Measurements from ENCODE around the gene NAV3. TPM values are rescaled to one million over a fixed set of nuclear protein-coding genes. Genes with fewer than 3 reads are reported as not detected.

The NAV3 gene
- total RNA-seq, 2 donors from 2014 or later: 3.9 to 6.9 TPM

- ATAC-seq: no peak
- DNase-seq: no peak
- intact Hi-C loops (cut with DNase I): loop anchor here in 1 of 2 donors (5.0 kb wide), 1 partner anchor 1026 kb away; no protein-coding TSS in a partner anchor
Measured at GRCh38 chr12:78146365-78146772, 315.7 kb downstream of the NAV3 start.

DNA sequence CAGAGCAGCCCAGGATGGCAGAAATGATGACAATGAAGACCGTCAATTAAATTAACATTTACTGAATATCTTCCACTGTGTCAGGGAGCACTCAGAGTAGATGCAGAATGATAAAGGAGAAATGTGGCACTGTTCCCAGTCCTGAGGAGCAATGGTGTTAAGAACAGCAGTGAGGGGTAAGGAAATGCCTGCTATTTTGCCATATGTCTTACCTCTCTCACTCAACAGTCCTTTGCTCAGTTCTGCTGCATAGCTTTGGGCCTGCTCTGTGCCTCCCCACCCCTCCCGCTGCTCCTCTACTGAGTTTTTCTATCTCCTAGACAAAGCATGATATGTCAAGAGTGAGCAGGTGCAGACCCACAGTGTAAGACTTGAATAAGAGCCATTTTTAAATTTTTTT, 318.8 kb downstream of the NAV3 start:
- DNase-seq (no peak), ATAC-seq (no peak)
- intact Hi-C loops (cut with DNase I): loop anchor here in 1 of 2 donors (5.0 kb wide), 1 partner anchor 1023 kb away; no protein-coding TSS in a partner anchor

DNA sequence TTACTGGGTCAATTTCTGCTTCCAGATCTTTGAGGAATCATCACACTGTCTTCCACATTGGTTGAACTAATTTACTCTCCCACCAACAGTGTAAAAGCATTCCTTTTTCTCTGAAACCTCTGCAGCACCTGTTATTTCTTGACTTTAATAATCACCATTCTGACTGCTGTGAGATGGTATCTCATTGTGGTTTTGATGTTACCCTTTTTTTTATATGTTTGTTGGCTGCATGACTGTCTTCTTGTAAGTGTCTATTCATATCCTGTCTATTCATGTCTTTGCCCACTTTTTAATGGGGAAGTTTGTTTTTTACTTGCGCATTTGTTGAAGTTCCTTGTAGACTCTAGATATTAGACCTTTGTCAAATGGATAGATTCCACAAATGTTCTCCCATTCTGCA, 324.9 kb downstream of the NAV3 start:
- DNase-seq (no peak), ATAC-seq (no peak)
- intact Hi-C loops (cut with DNase I): no loop called here

- ATAC-seq (no peak), DNase-seq (no peak)
- intact Hi-C loops (cut with DNase I): no loop called here
Measured at GRCh38 chr12:78156751-78157150, 326.1 kb downstream of the NAV3 start.

DNA sequence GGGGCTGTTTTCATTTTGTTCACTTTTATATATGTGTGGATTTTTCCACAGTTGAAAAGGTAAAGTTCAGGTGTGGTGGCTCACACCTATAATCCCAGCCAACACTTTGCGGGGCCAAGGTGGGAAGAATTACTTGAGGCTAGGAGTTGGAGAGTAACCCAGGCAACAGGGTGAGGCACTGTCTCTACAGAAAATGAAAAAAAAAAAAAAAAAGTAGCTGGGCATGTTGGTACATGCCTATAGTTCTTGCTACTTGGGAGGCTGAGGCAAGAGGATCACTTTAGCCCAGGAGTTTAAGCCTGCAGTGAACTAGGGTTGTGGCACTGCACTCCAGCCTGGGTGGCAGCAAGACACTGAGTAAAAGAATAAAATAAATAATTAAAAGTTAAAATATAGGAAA, 326.5 kb downstream of the NAV3 start:
- intact Hi-C loops (cut with DNase I): no loop called here
- ATAC-seq: no peak
- DNase-seq: no peak

GRCh38 chr12:78164154-78164553, 333.5 kb downstream of the NAV3 start:
- intact Hi-C loops (cut with DNase I): no loop called here
- no peak for ATAC-seq
- DNase-seq: no peak

DNA sequence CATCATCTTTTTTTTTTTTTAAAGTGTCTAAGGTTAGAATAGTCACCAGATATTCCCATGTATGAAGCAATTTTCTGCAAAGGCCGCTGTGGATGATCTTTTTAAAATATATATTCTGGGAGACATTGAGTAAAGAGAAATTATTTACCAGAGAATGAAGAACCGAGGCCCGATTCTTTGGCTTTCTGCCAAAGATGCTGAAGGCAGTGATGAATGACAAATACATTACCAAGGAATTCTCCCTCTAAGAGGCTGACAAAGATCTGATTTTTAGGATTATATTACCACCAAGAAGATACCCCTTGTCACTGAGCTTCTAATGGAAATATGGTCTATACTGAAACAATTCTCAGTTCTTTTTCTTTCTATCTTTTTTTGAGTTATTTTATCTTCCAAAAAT, 336.8 kb downstream of the NAV3 start:
- ATAC-seq (no peak), DNase-seq (no peak)
- intact Hi-C loops (cut with DNase I): no loop called here

DNA sequence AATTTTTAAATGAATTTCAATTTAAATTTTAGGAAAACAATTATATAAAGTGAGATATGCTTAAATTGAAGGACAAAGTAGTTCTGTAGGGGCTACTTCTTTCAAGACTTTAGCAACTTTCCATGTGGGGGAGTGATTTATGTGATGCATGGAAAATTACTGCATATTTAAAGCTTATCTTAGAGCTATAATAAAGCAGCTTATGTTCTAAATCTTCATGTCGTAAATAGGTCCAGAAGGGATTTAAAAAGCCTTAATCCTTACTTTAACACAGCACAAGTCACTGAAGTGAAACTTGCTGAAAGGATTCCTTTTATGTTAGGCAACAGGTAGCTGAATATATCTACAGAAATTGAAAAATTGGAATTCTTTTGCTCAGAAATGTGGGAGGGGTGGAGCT, 340.4 kb downstream of the NAV3 start:
- intact Hi-C loops (cut with DNase I): no loop called here
- no peak for DNase-seq

GRCh38 chr12:78176643-78177042, 345.9 kb downstream of the NAV3 start:
- intact Hi-C loops (cut with DNase I): no loop called here
- ATAC-seq: no peak
- DNase-seq: no peak

More for the DNA sequence above, 340.4 kb downstream of the NAV3 start:
- no peak for ATAC-seq

DNA sequence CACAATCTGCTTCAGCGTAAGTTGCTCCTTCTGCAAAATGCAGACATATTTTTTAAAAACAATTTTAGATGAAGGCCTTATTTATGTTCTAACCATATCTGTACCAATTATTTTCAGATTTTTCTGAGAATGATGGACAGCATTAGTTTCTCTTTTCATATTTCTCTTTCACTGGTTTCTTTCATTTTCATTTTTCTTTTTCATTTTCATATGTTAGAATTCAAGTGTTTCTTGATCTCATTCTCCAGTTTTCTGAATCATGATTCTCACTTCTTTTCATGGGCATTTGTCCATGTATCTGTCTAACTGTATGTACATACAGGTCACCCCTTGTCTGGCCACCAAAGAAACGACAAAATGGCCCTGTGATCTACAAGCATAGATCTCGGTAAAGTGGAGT, 346.6 kb downstream of the NAV3 start:
- no peak for ATAC-seq
- DNase-seq: no peak
- intact Hi-C loops (cut with DNase I): no loop called here

DNA sequence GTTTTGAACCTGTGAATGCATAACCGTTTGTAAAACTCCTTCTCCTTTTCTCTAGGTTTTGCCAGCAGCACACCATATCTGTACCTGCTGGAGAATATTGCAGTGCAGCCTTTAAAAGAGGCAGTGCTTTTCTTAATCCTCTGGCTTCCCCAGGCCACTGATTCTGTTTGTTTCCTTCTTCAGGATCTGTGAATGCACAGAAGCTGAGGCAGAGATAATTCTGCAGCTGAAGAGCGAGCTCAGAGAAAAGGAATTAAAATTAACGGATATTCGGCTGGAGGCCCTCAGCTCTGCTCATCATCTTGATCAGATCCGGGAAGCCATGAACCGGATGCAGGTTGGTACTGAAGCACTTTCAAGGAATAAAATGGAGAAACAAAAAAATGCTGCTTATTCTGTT, 348.7 kb downstream of the NAV3 start:
- intact Hi-C loops (cut with DNase I): no loop called here
- no peak for DNase-seq

GRCh38 chr12:78181544-78182162, 351.0 kb downstream of the NAV3 start:
- intact Hi-C loops (cut with DNase I): no loop called here
- ATAC-seq (no peak), DNase-seq (no peak)

More for the DNA sequence above, 348.7 kb downstream of the NAV3 start:
- no peak for ATAC-seq

DNA sequence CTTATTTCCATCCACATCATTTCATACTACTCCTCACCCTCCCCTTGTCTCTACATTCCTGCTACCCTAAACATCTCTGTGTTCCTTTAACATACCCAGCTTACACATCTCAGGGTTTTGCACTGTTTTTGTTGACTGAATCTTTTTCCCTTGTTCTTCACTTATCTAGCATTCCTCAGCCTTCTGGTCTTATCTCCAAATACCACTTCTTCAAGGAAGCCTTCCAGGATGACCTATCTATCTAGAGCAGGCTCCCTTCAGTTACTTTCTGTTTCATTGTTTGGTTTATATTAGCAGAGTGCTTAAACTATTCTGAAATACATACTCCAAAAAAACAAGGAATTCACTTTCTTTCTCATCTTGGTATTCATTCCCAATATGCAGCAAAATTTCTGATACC, 353.1 kb downstream of the NAV3 start:
- ATAC-seq: no peak
- no peak for DNase-seq

DNA sequence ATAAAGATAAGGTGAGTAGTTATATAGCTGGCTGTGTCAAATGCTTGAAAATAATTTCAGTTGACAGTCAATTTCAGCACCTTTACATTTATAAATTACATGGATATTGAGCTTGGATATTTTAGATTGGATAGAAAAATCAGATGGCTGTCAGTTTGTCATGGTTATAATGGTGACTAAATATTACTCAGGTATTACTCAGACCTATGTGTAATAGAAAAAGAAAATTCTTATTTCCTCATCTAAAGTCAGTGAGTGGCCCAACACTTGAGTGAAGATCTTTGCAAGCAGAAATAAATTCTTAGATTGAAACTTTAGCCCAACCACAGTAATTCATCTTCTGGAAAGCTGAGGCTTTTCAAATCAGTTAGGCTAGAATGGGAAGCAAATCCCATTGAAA, 354.4 kb downstream of the NAV3 start:
- no peak for ATAC-seq
- intact Hi-C loops (cut with DNase I): no loop called here
- DNase-seq: no peak

More for the DNA sequence above, 353.1 kb downstream of the NAV3 start:
- intact Hi-C loops (cut with DNase I): no loop called here

- DNase-seq (no peak), ATAC-seq (no peak)
- intact Hi-C loops (cut with DNase I): no loop called here
Measured at GRCh38 chr12:78185651-78186050, 355.0 kb downstream of the NAV3 start.

DNA sequence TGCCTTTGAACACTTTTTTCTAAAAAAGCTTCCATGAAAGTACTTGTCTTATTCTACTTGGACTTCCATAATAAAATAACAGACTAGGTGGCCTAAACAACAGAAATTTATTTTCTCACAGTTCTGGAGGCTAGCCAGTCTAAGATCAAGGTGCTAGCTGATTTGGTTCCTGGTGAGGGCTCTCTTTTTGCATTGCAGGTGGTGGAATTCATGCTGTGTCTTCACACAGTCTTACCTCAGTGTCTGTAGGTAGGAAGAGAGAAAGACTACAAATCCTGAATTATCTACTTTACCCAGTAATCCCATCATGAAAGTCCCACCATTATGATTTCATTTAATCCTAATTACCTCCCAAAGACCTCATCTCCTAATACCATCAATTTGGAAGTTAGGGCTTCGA, 356.0 kb downstream of the NAV3 start:
- intact Hi-C loops (cut with DNase I): no loop called here
- no peak for DNase-seq
- ATAC-seq: no peak

DNA sequence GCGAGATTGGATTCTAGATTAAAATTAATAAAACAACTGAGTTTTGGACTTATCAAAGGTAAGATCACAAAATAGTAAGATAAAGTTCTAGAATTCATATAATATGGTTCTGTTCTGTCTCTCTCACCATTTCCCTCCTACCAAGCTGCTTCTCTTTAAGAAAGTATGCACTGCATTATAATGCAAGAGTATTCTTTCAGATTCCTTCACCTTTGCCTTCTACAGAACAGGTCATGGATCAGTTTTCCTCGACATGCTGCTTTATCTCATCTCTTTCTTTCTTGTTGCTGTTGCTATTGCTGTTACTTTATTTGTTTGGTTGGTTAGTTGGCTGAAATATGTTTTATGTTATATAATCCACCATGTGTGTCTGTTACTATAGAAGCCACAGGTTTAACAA, 357.0 kb downstream of the NAV3 start:
- intact Hi-C loops (cut with DNase I): no loop called here
- DNase-seq: no peak
- no peak for ATAC-seq

- ATAC-seq (no peak), DNase-seq (no peak)
- intact Hi-C loops (cut with DNase I): no loop called here
Measured at GRCh38 chr12:78189656-78190055, 359.0 kb downstream of the NAV3 start.

- intact Hi-C loops (cut with DNase I): no loop called here
- no peak for ATAC-seq
- no peak for DNase-seq
Measured at GRCh38 chr12:78191611-78192010, 360.9 kb downstream of the NAV3 start.

DNA sequence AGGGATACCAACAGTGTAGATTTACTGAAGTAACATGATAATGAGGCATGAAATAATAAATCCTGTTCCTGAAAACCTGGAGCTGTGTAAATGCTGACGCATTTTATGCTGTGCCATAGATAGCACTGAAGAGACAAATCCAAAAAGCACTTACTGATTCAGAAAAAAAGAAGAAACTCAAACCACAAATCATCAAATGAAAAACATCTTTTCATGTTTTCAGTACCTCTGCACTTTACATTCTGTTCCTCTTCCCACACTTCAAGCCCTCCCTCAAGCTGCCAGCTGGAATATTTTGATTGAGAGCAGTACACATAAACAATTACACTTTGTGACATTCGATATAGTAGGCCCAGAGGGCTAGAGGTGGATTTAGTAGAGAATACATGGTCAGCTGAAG, 362.3 kb downstream of the NAV3 start:
- ATAC-seq: no peak
- intact Hi-C loops (cut with DNase I): no loop called here
- DNase-seq: no peak

GRCh38 chr12:78194448-78194847, 363.8 kb downstream of the NAV3 start:
- no peak for ATAC-seq
- DNase-seq: no peak
- intact Hi-C loops (cut with DNase I): no loop called here

DNA sequence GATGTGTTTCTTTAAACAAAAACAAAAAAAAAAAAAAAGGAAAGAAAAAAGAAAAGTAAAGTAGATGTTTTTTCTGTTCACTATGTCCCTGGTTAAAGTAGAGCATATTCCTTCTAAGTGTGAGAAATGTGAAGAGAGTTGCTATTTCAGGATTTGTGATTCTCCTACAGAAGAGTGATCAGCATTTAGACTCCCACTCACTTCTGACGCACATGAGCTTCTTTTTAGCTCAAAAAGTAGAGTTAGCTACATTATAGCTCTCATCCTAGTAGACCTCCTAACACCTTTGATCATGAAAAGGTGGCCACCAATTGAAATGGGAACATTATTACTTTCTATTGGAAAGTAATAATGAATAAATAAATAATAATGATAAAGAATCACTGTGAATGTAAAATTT, 368.2 kb downstream of the NAV3 start:
- ATAC-seq: no peak
- intact Hi-C loops (cut with DNase I): no loop called here

More for the DNA sequence above, 368.2 kb downstream of the NAV3 start:
- no peak for DNase-seq

Data from left cardiac atrium (tissue), 4 donors.